Right lung (tissue), 5 donors: ENCODE results near the gene HNRNPD. TPM values are rescaled to one million over a fixed set of nuclear protein-coding genes. Genes with fewer than 3 reads are reported as not detected.
"Not testable (repeated sequence)": the region's sequence is repeated elsewhere in the genome, so short reads cannot be mapped to it uniquely, and the experiment has no call there.

Experiments used
- DNase-seq, 2 donors: peaks; one replicate each; pipeline ENCODE4 v3.0.0-alpha.2; 2013
- polyA plus RNA-seq, 5 donors: library from polyadenylated mRNA; unstranded; fragments of 120-200 nt; gene quantifications; one replicate each; pipeline versions ENCODE4 v1.2.1 to v1.2.3, GENCODE V29; 2013; ENCODE audit warnings: inconsistent platforms in 1 of 5, low replicate concordance in 1 of 5; ENCODE audit not compliant: insufficient read length in 5 of 5, insufficient read depth in 1 of 5

HNRNPD gene
- polyA plus RNA-seq, 5 donors, result 487 to 651 (median 583) TPM

DNA sequence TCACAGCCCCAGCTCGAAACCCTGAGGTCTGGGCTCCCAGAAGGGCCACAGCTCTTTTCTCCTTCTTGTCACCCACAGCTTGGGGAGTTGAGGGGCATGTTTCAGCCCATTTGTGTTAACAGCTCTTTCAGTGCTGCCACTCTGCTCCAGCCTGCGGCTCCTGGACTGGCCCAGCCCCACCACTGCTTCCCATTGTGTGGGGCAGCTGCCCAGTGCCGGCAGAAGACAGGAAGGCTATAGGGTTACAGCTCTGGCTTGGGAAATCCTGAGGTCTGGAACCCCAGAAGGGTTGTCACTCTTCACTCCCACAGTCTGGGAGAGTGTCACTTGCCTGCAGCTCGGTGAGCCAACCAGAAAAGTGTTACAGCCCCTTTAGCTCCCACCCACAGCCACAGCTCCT lies 7.0 kb upstream of the HNRNPD start:
- DNase-seq, result no peak

DNA sequence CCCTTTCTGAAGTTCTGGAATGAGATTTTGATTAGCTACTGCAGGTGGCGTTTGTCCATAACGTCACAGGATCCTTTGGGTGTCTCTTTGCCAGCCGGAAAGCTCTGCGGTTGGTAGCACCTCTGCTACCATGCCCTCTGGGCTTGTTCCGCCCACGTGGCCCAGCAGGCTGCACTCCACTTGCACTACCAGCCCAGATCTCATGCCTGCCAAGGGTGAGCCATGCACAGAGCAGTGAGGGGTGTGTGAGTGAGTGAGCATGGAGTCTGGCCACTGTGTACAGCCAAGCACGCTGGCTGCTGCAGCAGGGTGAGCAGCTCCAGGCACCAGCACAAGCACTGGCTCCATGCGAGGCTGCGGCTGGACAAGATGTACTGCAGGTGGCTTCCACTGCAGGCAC lies 6.6 kb upstream of the HNRNPD start:
- no peak for DNase-seq

DNA sequence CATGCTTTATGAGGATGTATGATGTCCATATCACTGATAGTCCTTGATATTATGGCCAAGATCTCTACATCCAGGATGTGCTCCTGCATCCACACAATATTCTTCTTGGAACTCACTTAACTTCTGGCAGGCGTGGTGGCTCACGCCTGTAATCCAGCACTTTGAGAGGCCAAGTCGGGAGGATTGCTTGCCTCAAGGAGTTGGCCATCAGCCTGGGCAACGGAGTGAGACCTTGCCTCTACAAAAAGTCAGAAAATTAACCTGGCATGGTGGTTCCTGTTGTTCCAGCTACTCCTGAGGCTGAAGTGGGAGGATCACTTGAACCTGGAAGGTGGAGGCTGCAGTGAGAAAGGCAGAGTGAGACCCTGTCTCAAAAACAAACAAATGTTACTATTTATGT lies 2.3 kb upstream of the HNRNPD start:
- no peak for DNase-seq

- DNase-seq, result no peak
Measured at GRCh38 chr4:82373486-82373815, 340 bp downstream of the HNRNPD start.

DNA sequence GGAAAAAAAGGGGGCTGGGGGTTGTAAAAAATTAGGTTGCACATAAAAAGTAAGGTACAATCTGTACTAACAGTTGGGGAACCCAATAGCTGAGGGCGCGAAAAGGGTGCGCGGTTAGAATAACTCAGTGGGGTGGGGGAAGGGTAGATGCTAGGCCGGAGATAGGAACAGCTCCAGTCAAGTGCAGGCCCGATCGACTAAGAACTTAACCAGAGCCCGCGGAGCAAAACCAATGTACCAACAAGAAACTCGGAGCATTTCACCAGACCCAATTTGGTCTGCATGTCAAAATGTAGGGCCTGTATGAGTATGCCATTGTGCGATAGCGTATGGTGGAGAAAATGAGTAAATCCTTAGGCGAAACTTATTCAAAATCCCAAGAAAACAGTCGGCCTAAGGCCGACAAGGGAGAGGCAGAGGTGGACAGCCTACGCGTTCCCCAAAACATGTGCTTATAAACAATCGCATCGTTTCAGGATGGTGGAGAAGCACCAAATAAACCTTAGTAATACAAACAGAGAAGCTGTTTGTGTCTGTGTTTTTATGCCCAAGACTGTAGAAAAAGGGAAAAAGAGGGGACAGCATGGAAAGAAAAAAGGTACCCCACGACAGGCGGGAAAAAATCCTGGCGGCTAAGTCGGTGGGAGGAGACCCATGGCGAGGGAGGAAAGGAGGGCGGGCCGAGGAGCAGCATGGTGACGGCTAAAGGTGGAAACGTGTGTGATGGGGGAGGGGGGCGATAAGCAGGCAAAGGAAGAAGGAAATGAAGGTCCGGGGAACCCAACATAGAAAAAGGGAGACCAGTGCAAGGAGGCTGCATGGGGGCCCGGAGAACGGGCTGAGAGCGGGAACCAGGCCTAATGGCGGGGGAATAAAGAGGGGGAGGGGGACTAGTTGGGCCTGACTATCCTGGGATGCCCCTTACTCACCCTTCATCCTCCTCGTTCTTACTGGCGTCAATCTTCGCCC lies 990 bp downstream of the HNRNPD start:
- peak; percentile 64 to 66 for DNase-seq

- no peak for DNase-seq
Measured at GRCh38 chr4:82371497-82371896, 2.3 kb downstream of the HNRNPD start.

DNA sequence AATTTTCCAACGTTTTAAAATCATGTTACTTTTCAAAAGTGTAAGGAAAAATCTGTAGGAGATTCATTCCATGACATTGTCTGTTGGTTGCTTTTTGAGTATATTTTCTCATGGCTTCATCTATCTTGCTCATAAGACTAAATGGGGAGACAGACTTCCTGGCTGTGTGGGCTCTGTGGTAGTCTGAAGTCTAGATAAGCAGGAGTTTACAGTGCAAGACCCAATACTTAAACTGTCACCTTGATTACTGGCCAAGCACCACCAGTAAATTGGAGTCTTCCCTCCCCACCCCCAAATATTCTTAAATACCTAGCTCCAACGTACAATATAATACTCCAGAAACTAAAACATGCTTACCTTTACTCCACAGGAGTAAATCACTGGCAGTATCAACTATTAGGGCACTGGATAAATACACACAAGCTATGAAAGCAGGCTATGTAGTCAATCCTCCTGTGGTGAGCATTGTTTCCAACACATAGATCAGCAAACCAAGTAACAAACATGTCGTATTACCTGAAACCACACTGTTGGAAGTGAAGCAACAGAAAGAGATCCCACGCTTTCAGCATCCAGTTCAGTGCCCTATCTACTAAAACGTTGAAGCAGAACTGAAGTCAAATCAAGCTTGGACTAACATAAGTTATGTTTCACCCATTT lies 6.2 kb downstream of the HNRNPD start:
- no peak for DNase-seq

DNA sequence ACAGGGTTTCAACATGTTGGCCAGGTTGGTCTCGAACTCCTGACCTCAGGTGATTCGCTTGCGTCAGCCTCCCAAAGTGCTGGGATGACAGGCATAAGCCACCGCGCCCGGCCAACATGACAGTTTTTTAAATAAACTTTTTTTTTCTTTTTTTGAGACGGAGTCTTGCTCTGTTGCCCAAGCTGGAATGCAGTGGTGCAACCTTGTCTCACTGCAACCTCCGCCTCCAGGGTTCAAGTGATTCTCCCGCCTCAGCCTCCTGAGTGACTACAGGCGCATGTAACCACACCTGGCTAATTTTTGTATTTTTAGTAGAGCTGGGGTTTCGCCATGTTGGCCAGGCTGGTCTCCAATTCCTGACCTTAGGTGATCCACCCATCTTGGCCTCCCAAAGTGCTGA lies 7.4 kb downstream of the HNRNPD start:
- DNase-seq, result not testable (repeated sequence)

- DNase-seq, result no peak
Measured at GRCh38 chr4:82363896-82364487, 9.8 kb downstream of the HNRNPD start.

GRCh38 chr4:82362565-82362964 lies 11.2 kb downstream of the HNRNPD start:
- DNase-seq, result no peak

- peak in 1 of 2 donors; percentile 32 for DNase-seq
Measured at GRCh38 chr4:82360298-82361177, 13.3 kb downstream of the HNRNPD start.

DNA sequence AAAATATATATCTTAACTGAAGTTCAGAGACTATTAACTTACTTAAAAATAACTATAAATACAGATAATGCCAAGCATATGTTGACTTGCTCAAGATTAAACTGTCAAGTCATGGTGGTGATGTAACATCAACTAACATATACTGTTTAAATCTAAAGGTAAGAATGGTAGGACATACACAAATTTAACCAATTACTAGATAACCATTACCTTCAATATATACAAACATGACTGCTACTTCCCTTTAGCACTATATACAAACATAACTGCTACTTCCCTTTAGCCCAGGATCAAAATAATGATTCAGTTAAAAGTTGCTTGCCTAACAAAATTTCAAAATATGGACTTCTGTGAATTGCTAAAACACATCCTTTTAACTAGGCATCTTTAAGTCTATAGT lies 14.9 kb downstream of the HNRNPD start:
- no peak for DNase-seq

DNA sequence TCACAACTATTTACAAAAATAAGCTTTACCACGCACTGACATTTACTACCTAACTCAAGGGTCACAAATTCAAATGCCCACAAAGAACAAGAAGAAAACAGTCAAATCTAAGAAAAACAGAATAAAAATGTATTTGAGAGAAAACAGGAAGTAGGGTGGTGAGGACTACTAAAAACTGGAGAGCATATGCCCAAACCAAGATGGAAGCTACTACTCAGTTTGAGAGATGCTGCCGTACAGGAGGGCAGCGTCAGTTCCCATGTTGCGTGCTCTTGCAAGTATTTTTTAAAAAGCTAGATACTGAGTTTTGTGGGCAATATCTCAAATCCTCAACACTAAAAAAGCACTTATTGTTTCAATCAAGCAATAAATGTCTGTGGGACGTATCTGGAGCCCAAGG lies 16.2 kb downstream of the HNRNPD start:
- no peak for DNase-seq

- DNase-seq, result no peak
Measured at GRCh38 chr4:82354788-82355187, 19.0 kb downstream of the HNRNPD start.

DNA sequence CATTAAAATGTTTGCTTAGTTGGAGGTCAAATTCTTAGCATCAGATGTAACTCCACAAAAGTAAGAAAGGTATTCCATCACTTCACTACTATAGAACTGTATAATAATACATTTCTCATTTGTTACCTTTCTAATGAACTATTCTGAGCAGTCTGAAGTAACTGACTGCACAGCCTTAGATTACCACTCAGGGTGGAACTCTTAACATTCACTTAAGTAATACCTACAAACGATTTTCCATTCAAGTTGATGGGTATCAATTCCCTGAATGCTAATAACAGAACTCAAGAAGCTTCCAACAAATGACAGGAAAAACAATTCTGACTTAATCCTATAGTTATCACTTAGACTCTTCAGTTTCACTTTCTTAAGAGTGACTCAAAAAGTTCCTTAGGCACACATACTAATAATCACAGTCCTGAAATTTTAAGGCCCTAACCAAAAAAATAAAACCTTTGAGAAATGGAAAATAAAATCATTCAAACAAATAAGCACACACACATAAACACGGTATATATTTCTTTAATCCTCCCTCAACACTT lies 20.9 kb downstream of the HNRNPD start:
- no peak for DNase-seq

- DNase-seq, result no peak
Measured at GRCh38 chr4:82352118-82352824, 21.5 kb downstream of the HNRNPD start.

- no peak for DNase-seq
Measured at GRCh38 chr4:82346126-82346525, 27.7 kb downstream of the HNRNPD start.

DNA sequence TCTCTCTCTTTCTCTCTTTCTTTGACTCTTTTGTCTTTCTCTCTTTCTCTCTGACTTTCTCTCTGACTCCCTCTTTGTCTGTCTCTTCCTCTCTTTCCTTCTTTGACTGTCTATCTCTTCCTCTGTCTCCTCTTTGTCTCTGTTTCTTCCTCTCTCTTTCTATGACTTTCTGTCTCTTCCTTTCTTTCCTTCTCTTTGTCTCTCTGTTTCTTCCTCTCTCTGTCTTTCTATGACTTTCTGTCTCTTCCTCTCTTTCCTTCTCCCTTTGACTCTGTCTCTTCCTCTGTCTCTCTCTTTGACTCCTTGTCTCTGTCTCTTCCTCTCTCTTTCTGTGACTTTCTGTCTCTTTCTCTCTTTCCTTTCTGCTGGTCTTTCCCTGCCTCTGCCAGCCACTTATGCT lies 38.7 kb downstream of the HNRNPD start:
- DNase-seq, result no peak

DNA sequence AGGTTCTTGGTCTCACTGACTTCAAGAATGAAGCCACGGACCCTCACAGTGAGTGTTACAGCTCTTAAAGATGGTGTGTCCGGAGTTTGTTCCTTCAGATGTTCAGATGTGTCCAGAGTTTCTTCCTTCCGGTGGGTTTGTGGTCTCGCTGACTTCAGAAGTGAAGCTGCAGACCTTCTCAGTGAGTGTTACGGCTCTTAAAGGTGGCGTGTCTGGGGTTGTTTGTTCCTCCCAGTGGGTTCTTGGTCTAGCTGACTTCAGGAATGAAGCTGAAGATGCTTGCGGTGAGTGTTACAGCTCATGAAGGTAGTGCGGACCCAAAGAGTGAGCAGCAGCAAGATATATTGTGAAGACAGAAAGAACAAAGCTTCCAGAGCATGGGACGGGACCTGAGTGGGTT lies 40.1 kb downstream of the HNRNPD start:
- DNase-seq, result not testable (repeated sequence)

DNA sequence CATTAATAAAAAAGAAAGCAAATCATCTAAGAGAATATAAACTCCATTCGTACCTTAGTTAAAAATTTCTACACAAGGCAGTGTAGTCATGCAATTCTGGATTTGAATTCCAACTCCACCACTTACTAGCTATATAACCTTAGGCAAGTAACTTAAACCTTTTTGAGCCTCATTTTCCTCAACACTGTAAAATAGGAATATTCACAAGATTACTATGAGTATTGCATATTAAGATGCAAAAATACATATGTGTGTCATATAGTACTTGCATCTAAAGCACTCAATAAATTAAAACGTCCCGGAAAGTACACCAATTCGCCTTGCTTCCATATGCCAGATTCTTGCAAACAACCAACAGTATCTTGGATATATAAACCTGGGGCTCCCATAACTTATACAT lies 42.0 kb downstream of the HNRNPD start:
- no peak for DNase-seq

DNA sequence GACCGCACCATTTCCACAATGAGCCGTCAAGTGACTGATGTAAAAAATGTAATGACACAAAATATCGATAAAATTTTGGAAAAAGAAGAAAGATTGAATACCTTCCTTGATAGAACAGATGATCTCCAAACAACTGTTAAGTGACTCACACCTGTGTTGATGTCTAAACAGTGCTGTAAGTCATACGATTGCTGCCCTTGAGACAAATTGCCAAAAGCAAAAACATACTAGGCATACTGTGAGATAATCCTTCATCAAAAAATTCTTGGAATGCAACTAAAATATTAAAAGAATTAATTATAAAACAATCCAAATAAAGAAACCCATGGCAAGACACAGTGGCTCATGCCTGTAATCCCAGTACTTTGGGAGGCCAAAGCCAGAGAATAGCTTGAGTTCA lies 53.4 kb downstream of the HNRNPD start:
- DNase-seq, result no peak
